ENCODE measurements around the gene FNDC1.

FNDC1 gene

GRCh38 chr6:159168536-159169192 is 536 bp upstream of the FNDC1 start:
- DNase-seq (ENCODE audit: low read depth) = no peak
- H3K4me3 ChIP-seq (ENCODE audit: low read depth, low read length) = peak overlapping the region; percentile 36

GRCh38 chr6:159169557-159170332 is 545 bp downstream of the FNDC1 start:
- in situ Hi-C loops (cut with HindIII; ENCODE audit: low sequenced_read_pairs) = no loop called here
- TF ChIP-seq CTCF (IDR thresholded peaks at IDR 0.05; ENCODE audit: low read depth, low read length, missing control alignments) = no peak

More at GRCh38 chr6:159168536-159169192, 536 bp upstream of the FNDC1 start:
- TF ChIP-seq CTCF (IDR thresholded peaks at IDR 0.05; ENCODE audit: low read depth, low read length, missing control alignments) = peak; percentile 58
- in situ Hi-C loops (cut with HindIII; ENCODE audit: low sequenced_read_pairs) = no loop called here

GRCh38 chr6:159170333-159170672 is 1.1 kb downstream of the FNDC1 start:
- TF ChIP-seq CTCF (IDR thresholded peaks at IDR 0.05; ENCODE audit: low read depth, low read length, missing control alignments) = no peak
- peak; percentile 46 for DNase-seq (ENCODE audit: low read depth)
- H3K4me3 ChIP-seq (ENCODE audit: low read depth, low read length) = peak overlapping the region; percentile 51
- in situ Hi-C loops (cut with HindIII; ENCODE audit: low sequenced_read_pairs) = no loop called here

More at GRCh38 chr6:159169557-159170332, 545 bp downstream of the FNDC1 start:
- DNase-seq (ENCODE audit: low read depth) = peak; percentile 37
- H3K4me3 ChIP-seq (ENCODE audit: low read depth, low read length) = peak overlapping the region; percentile 51

GRCh38 chr6:159170999-159171712 is 2.0 kb downstream of the FNDC1 start:
- TF ChIP-seq CTCF (IDR thresholded peaks at IDR 0.05; ENCODE audit: low read depth, low read length, missing control alignments) = no peak
- peak overlapping the region; percentile 51 for H3K4me3 ChIP-seq (ENCODE audit: low read depth, low read length)
- in situ Hi-C loops (cut with HindIII; ENCODE audit: low sequenced_read_pairs) = no loop called here
- peak; percentile 78 for DNase-seq (ENCODE audit: low read depth)

GRCh38 chr6:159172091-159172491 is 2.9 kb downstream of the FNDC1 start:
- H3K4me3 ChIP-seq (ENCODE audit: low read depth, low read length) = no peak overlapping the region
- DNase-seq (ENCODE audit: low read depth) = peak; percentile 59
- in situ Hi-C loops (cut with HindIII; ENCODE audit: low sequenced_read_pairs) = no loop called here
- no peak for TF ChIP-seq CTCF (IDR thresholded peaks at IDR 0.05; ENCODE audit: low read depth, low read length, missing control alignments)

GRCh38 chr6:159174263-159174969 is 5.2 kb downstream of the FNDC1 start:
- peak; percentile 100 for TF ChIP-seq CTCF (IDR thresholded peaks at IDR 0.05; ENCODE audit: low read depth, low read length, missing control alignments)
- no peak overlapping the region for H3K4me3 ChIP-seq (ENCODE audit: low read depth, low read length)
- in situ Hi-C loops (cut with HindIII; ENCODE audit: low sequenced_read_pairs) = no loop called here
- DNase-seq (ENCODE audit: low read depth) = peak; percentile 45

Measured in astrocyte of the cerebellum (primary cell).